Activated effector memory CD4-positive, alpha-beta T cell treated with anti-CD3 and anti-CD28 coated beads, Interleukin-2, amount 50 U/mL, for 16 hours (primary cell): ENCODE data around the gene LOXL3.
"Not testable (repeated sequence)": the region's sequence is repeated elsewhere in the genome, so short reads cannot be mapped to it uniquely, and the experiment has no call there.

ENCODE experiments used
- DNase-seq: peaks from one replicate; pipeline ENCODE4 v3.0.0-alpha.2; 2020

LOXL3 gene

DNA sequence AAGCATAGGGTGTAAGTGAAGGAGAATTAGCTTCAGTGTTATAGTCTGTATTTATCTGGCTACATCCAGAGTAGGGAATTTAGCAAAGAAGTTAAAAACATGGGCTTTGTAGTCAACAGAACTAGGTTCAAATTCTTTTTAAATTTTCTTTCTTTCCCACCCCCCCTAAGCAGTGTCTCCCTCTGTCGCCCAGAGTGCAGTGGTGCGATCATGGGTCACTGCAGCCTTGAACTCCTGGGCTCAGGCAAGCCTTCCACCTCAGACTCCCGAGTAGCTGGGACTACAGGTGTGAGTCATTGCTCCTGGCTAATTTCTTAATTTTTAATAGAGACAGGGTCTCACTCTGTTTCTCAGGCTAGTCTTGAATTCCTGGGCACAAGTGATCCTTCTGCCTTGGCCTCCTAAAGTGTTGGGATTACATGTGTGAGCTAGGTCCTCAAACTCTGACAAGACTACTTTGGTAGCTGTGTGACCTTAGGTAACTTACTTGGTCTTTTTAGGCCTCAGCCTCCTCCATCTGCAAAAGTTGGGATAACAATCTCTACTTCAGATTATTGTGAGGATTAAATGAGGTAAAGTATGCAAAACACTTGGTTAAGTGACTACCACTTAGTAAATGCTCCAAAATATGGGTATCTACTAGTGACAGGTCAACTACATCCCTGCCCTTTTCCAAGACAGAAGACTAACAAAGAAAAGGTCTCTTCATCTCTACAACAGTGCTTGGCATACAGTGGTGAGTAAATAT, 18.6 kb upstream of the LOXL3 start:
- no peak for DNase-seq

DNA sequence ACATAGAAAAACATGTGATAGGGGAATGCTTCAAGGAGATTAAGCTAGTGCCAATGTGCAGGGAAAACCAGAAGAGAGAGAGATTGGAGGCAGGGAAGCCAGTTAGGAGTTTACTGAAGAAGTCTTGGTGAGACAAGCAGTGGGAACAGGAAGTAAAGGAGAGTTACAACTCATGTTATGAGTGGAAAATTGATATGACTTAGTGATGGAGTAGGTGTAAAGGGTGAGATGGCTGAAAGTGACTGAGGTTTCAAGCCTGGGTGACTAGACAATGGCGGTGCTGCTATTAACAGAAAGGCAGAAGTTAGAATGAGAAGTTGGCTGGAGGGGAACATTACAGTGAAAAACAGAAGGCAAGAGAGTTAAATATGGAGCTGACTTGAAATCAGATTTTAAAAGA, 17.3 kb upstream of the LOXL3 start:
- no peak for DNase-seq

DNA sequence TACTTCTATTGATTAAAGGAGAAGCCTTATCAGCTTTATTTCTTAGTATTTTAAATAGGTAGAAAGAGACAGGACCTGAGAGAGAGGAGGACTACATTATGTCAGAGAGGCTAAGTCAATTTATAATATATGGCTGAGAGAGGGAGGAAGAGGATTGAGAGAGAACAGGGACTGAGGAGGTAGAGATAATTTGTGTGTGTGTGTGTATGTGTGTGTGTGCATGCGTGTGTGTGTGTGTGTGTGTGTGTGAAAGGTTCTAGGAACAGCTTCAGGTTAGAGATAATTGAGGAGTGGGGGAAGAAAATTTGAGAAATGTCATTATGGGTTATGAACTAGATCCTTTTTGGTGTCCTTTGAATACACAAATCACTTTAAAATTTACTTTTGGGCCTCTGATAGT, 15.9 kb upstream of the LOXL3 start:
- DNase-seq: no peak

DNA sequence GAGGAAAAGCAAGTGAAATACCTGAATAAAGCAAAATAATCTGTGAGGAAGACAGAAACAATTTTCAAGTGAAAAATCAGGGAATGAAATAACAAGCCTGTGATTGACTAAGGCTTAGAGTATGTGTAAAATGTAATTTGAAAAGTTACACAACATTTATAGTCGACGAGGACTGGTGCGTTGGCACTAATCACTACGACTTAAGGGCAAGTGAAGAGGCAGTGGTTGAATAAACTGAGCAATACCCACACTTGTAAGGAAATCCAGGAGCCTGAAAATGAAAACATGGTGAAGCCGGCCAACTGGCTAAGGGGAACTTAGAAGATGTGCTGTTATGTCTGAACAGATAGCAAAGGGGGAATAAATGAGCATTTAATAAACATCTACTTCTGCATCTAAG, 14.1 kb upstream of the LOXL3 start:
- no peak for DNase-seq

DNA sequence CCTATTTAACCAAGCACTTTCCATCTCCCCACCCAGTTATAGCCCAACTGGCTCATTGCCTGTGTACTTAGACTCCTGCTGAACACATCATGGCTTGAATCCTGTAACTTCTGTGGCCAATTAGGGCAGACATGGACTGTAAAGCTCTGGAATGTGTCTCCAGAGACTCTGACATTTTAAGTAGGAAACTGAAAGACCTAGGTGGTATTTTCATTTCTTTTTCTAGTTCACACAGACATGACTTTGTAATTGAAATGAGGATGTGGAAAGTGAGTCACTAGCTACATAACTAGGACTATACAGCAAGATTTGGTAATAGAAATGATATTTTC, 13.0 kb upstream of the LOXL3 start:
- DNase-seq: no peak

DNA sequence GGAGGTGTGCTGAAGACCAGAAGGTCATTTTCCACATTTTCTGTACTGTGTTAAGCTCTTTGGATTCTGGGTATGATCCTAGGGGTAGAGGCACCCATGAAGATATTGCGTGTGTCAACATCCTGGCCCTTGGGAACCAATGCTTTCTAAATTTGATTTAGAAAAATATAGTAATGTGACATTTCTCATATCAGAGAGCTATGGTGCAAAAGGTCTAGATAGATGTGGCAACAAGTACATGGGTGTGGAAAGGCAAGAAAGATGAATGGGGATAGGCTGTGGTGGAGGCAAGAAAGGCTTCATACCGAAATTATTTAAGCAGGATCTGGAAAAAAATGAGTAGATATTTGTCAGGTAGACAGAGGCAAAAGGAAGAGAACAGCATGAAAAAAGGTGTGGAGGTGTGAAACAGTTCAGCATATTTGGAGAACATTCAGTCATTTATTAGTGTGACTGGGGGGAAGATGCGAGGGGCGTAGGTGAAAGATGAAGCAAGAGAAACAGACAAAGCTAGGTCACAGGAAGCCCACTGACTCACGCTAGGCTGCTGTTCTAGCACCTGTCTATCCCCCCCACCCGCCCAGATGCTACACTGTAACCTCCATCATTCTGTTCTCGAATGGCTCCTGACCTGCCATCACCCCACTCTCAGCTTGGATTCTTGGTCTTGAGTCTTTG, 12.5 kb upstream of the LOXL3 start:
- DNase-seq: no peak

DNA sequence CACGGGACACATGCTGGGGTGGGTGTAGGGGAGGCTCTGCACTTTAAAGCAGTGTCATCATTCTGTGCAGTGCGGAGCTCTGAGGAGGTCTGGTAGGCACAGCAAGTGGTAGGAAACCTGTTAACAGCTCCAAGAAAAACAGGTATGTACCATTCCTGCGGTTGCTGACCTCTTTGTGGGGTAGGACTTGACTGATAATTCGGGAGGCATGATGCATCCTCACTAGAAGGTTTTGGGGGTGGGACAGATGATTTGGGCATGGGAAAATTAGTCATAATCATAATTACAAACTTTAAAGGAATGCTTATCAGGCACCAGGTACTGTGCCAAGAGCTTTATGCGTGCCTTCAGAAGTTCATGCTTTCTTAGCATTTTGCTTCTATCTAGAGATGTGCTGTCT, 10.5 kb upstream of the LOXL3 start:
- no peak for DNase-seq

DNA sequence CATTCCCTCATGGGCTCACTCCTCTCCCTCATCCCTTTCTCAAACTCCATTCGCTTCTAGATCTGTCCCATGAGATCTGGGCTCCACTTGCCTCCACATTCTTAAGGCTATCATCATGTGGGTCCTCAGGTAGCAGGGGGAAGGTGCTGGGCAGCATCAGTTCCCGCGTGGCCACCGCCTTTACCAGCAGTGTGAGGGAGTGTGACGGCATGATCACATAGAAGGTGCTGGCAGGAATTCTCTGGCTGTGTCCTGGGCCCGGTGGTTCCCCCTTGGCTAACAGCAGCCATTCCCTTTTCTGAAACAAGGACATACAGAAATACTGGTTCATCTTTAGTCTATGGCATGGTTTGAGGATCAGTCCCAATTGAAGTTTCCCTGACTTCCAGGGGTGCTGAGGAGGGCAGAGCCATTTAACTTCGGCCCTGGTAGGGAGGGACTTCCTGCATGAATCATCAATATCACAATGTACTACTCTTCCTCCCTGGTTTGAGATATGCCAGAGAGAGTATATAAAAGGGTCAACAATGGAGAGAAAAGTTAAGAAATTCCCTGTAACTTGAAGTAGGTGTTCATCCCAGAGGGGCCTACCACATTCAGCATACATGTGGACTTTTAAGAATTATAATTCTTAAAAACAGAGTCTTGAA, 8.5 kb upstream of the LOXL3 start:
- DNase-seq: no peak

DNA sequence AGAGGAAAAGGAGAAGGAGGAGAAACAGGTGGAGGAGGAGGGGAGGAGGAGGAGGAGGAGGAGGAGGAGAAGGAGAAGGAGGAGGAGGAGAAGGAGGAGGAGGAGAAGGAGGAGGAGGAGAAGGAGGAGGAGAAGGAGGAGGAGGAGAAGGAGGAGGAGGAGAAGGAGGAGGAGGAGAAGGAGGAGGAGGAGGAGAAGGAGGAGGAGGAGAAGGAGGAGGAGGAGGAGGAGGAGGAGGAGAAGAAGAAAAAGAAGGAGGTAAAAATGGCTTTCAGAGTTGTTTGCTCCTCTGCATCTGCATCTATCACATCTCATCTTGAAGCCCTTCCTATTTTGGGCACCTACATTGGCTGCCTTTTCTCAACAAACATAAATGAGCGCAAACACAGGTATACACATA, 7.3 kb upstream of the LOXL3 start:
- DNase-seq: not testable (repeated sequence)

DNA sequence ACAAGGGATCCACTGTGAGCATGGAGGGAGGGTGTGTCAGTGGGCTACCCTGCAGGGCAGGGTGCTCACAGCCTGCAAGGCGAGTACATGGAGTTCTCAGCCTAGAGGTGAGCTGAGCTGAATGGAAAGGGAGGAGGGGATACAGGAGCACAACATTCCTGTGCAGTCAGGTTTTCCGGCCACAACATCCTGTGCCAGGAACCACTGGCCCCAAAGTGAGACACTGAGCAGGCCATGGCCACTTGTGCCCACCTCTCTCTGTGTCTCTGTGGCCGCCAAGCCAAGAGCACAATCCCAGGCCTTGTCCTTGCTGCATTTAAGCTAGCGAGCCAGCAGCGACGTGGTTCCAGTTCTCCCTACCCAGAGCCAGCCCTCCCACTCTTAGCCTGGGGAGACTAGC, 6.8 kb upstream of the LOXL3 start:
- DNase-seq: no peak

DNA sequence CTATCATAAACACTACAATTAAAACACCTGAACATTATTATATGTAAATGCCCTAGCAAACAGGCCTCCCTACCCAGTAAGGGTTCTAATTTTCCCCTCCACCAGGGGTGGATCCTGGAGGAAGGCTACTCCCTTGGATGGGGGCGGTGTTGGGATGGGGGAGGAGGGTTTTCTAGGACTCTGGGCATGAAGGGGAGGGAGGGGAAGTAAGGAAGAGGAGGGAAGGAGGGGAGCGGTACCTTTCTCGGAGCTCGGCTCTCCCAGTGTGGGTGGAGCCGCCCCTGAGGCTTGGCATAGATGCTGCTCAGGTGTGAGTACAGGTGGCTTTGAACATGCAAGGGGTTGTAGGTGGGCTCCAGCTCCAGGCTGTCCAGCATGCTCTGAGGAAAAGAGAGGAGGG, 6.2 kb upstream of the LOXL3 start:
- DNase-seq: no peak

DNA sequence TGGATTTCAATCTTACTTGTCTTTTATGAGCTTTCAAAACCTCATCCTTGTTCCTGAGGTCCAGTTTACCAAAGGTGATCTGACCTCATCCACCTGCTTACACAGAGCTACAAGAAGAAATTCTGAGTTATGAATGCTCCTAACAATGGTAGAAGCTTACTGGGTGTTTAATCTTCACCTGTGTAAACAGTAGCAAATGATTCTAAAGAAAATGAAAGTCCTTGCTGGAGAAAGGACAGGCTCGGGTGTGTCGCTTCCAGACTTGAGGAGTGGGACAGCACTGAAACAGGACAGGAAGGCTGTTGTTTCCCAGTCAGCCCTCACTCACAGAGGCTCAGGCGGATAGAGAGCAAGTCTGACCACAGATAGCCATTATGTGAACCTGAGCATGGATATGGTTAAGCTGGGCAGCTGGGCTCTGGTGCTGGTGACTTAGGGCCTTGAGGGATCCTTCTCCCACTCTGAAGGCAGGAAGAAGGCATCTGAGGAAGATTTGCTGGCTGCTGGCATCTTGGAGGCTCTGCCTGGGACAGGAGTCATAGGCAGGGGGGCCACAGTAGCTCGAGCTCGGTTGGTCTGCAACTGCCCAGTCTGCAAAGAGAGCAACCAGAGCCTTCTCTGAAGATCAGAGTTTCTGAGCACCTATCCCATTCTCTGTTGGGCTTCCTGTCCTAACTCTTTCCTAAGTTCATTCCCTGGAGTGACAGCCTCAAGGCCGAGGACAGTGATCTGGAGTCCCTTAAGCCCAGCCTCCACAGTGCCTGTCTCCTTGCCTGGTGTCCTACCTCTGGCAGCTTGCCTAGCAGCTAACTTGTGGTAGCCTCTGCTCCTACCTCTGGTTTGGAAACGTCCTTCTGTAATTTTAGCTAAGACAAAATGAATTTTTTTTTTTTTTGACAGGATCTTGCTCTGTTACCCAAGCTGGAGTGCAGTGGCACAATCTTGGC, 4.8 kb upstream of the LOXL3 start:
- DNase-seq: no peak

DNA sequence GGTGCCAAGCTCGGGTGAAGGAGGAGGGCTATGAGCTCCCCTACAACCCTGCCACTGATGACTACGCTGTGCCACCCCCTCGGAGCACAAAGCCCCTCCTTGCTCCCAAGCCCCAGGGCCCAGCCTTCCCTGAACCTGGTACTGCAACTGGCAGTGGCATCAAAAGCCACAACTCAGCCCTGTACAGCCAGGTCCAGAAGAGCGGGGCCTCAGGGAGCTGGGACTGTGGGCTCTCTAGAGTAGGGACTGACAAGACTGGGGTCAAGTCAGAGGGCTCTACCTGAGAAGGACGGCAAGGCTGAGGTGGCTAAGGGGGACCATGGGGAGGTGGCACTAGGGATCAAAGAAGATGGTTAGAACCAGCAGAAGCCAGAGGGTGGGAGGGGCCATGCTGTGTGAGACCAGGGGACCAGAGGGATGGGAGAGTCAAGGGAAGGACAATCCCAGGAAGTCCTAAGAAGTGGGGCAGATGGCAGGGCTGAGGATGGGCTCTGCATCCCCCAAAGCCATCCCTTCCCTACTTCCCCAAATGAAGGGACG, 3.2 kb upstream of the LOXL3 start:
- DNase-seq: no peak

DNA sequence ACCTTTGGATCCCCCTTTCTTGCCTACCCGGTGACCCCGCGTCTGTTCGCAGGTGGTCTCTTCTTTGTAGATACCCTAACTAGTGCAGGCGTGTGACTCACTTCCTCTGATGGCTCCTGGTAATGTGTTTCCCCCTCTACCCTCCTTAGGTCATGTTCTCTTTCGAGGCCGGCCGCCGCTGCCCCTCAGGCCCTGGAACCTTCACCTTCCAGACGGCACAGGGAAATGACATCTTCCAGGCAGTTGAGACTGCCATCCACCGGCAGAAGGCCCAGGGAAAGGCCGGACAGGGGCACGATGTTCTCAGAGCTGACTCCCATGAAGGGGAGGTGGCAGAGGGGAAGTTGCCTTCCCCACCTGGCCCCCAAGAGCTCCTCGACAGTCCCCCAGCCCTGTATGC, 2.4 kb upstream of the LOXL3 start:
- no peak for DNase-seq

DNA sequence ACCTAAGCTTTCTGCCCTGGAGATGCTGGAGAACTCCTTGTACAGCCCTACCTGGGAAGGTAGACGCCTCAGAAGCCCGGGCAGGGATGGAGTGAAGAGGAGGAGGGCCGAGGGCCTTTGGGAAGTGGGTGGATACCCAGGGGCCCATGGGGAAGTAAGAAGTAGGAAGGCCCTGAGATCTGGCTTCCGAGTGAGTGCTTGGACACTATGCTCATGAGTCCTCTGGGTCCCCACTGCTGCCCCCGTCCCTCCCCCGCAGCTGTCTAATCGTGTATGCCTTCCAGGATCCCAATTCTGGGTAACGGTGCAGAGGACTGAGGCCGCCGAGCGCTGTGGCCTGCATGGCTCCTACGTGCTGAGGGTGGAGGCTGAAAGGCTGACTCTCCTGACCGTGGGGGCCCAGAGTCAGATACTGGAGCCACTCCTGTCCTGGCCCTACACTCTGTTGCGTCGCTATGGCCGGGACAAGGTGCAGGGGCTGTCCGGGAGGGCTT, 1.9 kb upstream of the LOXL3 start:
- no peak for DNase-seq

DNA sequence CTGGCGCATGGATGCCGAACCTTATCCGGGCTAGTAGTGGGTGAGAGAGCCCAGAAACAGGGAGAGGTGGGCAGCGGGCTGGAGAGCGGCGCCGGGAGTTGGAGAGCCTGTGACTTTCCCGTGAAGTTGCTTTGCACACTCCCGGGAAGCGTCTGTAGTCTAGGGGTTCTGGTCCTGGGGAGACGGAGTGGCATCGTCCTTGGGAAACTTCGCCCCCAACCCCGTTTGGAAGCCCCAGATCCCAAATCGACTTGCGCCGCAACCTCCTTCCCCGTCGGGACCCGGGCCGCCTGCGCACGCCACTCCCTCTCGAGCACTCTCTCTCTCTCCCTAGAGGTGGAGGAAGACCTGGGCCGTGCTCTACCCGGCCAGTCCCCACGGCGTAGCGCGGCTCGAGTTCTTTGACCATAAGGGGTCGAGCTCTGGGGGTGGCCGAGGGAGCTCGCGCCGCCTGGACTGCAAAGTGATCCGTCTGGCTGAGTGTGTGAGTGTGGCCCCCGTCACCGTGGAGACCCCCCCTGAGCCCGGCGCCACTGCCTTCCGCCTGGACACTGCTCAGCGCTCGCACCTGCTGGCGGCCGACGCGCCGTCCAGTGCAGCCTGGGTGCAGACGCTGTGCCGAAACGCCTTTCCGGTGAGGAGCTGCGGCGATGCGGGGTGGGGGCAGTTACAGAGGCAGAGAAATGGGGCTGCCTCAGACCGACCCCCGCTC, 1.2 kb upstream of the LOXL3 start:
- peak; percentile 81 for DNase-seq

DNA sequence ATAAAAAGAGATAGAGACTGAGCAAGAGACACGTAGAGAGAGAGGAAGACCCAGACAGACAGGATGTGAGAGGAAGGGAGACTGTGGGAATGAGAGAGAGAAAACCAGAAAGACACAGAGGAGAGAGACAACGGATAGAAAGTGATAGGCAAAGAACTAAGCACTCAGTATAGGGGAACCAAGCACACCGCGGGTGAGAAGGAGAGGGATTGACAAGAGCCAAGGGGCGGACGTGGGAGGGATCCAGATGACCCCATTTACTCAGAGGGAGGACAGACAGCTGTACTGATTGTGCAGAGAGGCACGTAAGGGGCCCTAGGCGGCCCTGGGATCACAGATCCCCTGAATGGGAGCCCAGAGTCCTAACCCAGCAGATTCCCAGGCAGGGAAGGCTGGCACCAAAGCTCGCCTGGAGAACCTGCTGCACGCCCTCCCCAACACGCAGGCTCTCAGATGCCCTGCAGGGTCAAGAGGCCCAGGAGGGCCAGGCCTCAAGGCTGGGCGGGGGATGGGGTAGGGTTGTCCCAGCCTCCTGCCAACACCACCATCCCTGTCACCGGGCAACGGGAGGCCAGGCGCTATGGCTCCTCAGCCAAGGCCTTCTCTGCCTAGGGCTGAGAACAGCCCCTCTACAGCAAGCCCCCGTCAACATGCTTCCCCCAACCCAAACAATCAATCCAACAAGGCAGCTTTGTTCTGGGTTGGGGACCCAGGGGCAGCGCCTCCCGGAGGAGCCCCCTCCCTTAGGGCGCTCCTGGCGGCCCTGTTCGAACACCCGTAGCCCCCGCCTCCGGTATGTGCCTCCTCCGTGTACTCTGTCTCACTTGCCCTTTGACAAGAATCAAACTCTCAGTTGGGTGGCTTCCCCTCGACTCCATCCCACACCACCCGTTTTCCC, 579 bp downstream of the LOXL3 start:
- peak; percentile 66 for DNase-seq

DNA sequence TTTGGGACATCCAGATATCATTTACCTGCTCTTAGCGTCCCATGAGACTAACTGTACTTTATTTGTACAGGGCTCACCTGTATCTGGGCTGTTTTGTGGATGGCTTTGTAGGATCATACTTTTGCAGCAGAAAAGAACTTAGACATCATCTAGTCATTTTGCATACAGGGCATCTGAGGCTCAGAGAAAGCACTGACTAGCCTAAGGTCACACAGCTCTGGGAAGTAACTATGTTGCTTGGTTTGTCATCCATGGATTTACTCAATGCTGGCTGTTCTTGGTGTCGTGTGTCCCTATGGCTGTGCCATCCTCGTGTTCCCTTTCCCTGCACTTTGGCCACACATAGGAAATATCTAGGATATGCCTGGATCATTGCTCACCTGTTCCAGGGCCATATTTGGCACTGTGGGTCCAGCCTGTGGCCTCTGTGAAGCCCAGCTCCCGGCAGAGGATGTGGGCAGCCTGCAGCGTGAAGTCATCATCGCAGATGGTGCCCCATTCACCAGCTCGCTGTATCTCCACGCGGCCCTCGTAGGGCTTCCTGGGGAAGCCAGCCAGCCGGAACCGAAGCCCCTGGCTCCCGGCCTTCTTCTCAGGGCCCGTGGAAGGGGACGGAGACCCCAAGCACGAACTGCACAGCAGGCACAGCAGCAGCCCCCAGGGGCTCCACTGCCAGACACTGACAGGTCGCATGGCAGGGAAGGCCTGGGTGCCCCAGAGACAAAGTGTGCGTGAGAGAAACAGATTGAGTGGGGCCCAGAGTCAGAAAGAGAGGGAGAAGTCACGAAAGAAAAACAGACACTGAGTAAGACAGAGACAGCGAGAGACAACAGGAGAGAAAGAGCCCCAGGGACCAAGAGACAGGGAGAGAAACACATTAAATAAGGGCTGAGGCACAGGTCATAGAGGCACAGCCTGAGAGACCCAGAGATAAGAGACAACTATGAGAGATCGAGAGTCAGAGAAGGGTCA, 1.5 kb downstream of the LOXL3 start:
- no peak for DNase-seq

DNA sequence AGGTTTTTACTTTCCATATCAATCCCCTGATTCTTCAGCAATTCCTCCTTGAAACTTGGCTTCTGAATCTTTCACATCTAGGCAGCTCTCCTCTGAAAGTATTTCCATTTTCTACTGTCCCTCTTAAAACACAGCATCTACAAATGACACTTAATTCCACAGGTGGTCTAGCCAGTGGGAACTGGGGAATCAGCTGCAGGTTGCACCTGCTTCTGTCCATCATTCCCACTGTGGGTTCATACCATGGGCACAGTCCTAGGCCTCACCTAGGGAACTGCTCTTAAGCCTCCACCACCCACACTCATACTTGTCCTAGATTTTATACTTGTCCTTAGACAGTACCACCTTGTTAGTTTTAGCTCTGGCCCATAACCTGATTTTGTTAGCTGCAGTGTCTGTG, 2.2 kb downstream of the LOXL3 start:
- no peak for DNase-seq

DNA sequence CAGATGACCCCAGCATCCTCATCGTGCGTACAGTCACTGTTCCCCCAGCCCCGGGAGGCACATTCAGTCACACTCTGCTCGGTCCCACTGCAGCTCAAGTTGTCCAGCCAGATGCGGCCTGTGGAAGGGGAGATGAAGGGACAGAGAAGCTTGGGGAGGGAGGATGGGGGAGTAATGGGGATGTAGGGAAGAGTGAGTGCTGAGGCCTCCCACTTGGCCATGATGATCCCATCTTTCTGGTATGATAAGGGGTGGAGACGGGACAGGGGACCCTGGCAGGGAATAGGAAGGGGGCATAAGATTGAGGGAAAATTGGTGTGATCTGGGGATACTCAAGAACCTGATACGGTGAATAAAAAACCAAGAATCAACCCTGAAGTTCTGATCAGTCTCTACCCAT, 3.5 kb downstream of the LOXL3 start:
- DNase-seq: no peak
